HepG2 (cell line): Measurements from ENCODE around the gene VAMP8. TPM values are rescaled to one million over a fixed set of nuclear protein-coding genes. Genes with fewer than 3 reads are reported as not detected.

ENCODE experiments used
- CBX2 ChIP-seq, 2 experiments: fragments of 200-600 bp in 1 of 2; sonication (generic); formaldehyde crosslinking in 1 of 2; IDR thresholded peaks; 2 replicates each; pipeline versions ENCODE4 v1.7.0 to v1.8.1; 2018 to 2022; ENCODE audit warnings: low read depth in 2 of 2, low read length in 1 of 2, mild to moderate bottlenecking in 1 of 2, missing genetic modification reagents in 1 of 2
- CENPT ChIP-seq: sonication (generic); formaldehyde crosslinking; IDR thresholded peaks from 2 replicates; pipeline ENCODE4 v1.8.0; 2022; ENCODE audit warnings: low read depth, mild to moderate bottlenecking, moderate library complexity, missing genetic modification reagents
- ELF1 ChIP-seq: sonication (generic); formaldehyde crosslinking; IDR thresholded peaks from 2 replicates; pipeline ENCODE4 v1.4.0; 2020; ENCODE audit warnings: missing genetic modification reagents
- FOXK2 ChIP-seq: fragments of 450-650 bp; IDR thresholded peaks from 2 replicates; pipeline ENCODE4 v1.6.1; 2016
- FOXM1 ChIP-seq: sonication (generic); formaldehyde crosslinking; IDR thresholded peaks from 2 replicates; pipeline ENCODE4 v1.5.0; 2020; ENCODE audit warnings: missing genetic modification reagents
- GABPB1 ChIP-seq: IDR thresholded peaks from 2 replicates; pipeline ENCODE4 v1.6.1; 2016; ENCODE audit warnings: mild to moderate bottlenecking, missing genetic modification reagents, moderate library complexity, missing compliant biosample characterization
- GLI4 ChIP-seq: sonication (generic); formaldehyde crosslinking; IDR thresholded peaks from 2 replicates; pipeline ENCODE4 v1.5.1; 2020; ENCODE audit warnings: missing genetic modification reagents, mild to moderate bottlenecking, moderate library complexity, borderline replicate concordance
- HOXA7 ChIP-seq: sonication (generic); formaldehyde crosslinking; IDR thresholded peaks from 2 replicates; pipeline ENCODE4 v1.8.1; 2022; ENCODE audit warnings: mild to moderate bottlenecking, missing genetic modification reagents, moderate library complexity
- KLF9 ChIP-seq: IDR thresholded peaks from 2 replicates; pipeline ENCODE4 v1.6.1; 2016; ENCODE audit warnings: low read depth
- NCOA2 ChIP-seq: sonication (generic); formaldehyde crosslinking; IDR thresholded peaks from 2 replicates; pipeline ENCODE4 v1.8.0; 2022; ENCODE audit warnings: inconsistent platforms
- RFX3 ChIP-seq: IDR thresholded peaks from 2 replicates; pipeline ENCODE4 v1.6.1; 2016; ENCODE audit warnings: missing biosample characterization, missing genetic modification reagents
- ZFX ChIP-seq: sonication (generic); formaldehyde crosslinking; IDR thresholded peaks from 2 replicates; pipeline ENCODE4 v1.4.0; 2020; ENCODE audit warnings: mild to moderate bottlenecking, low read depth, missing genetic modification reagents, moderate library complexity
- ZNF274 ChIP-seq: sonication (generic); formaldehyde crosslinking; IDR thresholded peaks from 2 replicates; pipeline ENCODE4 v1.5.1; 2020; ENCODE audit warnings: mild to moderate bottlenecking, missing genetic modification reagents
- ZNF331 ChIP-seq: sonication (generic); formaldehyde crosslinking; IDR thresholded peaks from 2 replicates; pipeline ENCODE4 v1.4.0; 2020; ENCODE audit warnings: missing genetic modification reagents
- polyA plus RNA-seq, 8 experiments: library from polyadenylated mRNA; depleted of rRNA in 3 of 8; stranded (reverse) in 7 of 8; unstranded in 1 of 8; fragments of >200 nt; fragmentation: Illumina TruSeq in 4 of 8; extraction: Trizol in 4 of 8; gene quantifications; 2 replicates each; pipeline versions ENCODE4 v1.2.1 to v1.2.3, GENCODE V29; 2011 to 2016; ENCODE audit warnings: low read depth in 4 of 8, missing spikeins in 1 of 8, mixed read lengths in 1 of 8; ENCODE audit not compliant: insufficient read depth in 1 of 8
- total RNA-seq, 5 experiments: library from RNA; depleted of rRNA; stranded (reverse); fragments of >200 nt; fragmentation: Illumina TruSeq; extraction: Trizol; gene quantifications; 2 replicates each; pipeline ENCODE4 v1.2.3, GENCODE V29; 2016; ENCODE audit warnings: low read depth in 1 of 5
- TF ChIP-seq, protein P1 (sequence below): sonication (generic); formaldehyde crosslinking; IDR thresholded peaks from 2 replicates; pipeline ENCODE4 v1.5.0; 2020; ENCODE audit warnings: missing genetic modification reagents
- TF ChIP-seq, protein P2 (sequence below): sonication (generic); formaldehyde crosslinking; IDR thresholded peaks from 2 replicates; pipeline ENCODE4 v1.4.0; 2020; ENCODE audit warnings: missing genetic modification reagents, mild to moderate bottlenecking, borderline replicate concordance
- TF ChIP-seq, protein P3 (sequence below): sonication (generic); formaldehyde crosslinking; IDR thresholded peaks from 2 replicates; pipeline ENCODE4 v1.9.0; 2022; ENCODE audit warnings: low read depth, missing genetic modification reagents
- TF ChIP-seq, protein P4 (sequence below), 2 experiments: sonication (generic) in 1 of 2; formaldehyde crosslinking in 1 of 2; IDR thresholded peaks; 2 replicates each; pipeline versions ENCODE4 v1.5.1 to v1.6.1; 2011 to 2020; ENCODE audit warnings: borderline replicate concordance in 1 of 2, low read depth in 1 of 2, low read length in 1 of 2, mild to moderate bottlenecking in 1 of 2, missing genetic modification reagents in 1 of 2, moderate library complexity in 1 of 2
- TF ChIP-seq, protein P5 (sequence below): IDR thresholded peaks from 2 replicates; pipeline ENCODE4 v1.6.1; 2016; ENCODE audit warnings: missing biosample characterization, missing genetic modification reagents, low read depth
- TF ChIP-seq, protein P6 (sequence below): sonication (generic); formaldehyde crosslinking; IDR thresholded peaks from 2 replicates; pipeline ENCODE4 v1.9.0; 2021; ENCODE audit warnings: missing genetic modification reagents, mild to moderate bottlenecking, borderline replicate concordance

Gene VAMP8
- total and polyA plus RNA-seq, 2 of the 13 experiments (the other 11 are each of a cell fraction or from before 2014, with no cell fraction given), result 83.3 to 157 TPM

DNA sequence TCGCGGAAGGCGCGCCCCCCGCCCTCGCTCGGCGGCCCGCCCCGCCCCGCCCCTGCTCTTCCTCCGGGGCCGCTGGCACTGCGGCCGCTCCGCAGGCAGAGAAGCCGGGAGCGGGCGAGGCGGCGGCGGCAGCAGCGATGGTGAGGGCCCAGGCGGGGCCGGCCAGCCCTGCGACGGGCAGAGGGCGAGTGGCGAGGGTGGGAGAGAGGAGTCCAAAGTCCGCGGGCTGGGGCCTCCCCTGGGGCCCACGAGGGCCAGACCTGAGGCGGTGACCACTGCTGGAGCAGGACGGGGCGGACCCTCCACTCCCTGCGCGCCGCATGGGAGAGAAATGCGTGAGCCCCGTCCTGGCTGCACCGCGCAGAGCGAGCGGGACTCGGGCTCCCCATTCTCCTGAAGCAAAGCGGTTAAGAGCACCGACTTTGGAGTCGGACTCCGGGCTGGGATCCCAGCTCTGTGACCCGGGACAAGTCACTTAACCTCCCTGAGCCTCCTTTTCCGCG lies 7.0 kb downstream of the VAMP8 start, which contains the start of gene VAMP5 (continued):
- TF ChIP-seq HOXA7 (no peak), CENPT (no peak; the same call in 1 of the 2 replicates), NCOA2 (peak; percentile 57; the same call in 1 of the 2 replicates), ZFX (peak; percentile 93), ZNF274 (CRISPR knock-in tag) (peak; percentile 33; the same call in 1 of the 2 replicates), KLF9 (CRISPR knock-in tag) (0 out of 2 replicates have a peak, but pooled peaks have one; percentile 26), FOXM1 (CRISPR knock-in tag) (no peak), RFX3 (CRISPR knock-in tag) (no peak), CBX2 (IDR thresholded peaks at IDR 0.05; ENCODE audit: low read depth, low read length) (no peak), CBX2 (CRISPR knock-in tag; IDR thresholded peaks at IDR 0.05; ENCODE audit: low read depth) (no peak), GABPB1 (CRISPR knock-in tag) (peak; percentile 80; the same call in 1 of the 2 replicates), GLI4 (no peak), ZNF331 (CRISPR knock-in tag) (peak; percentile 61; the same call in 1 of the 2 replicates), ELF1 (no peak; the same call in none of the 2 replicates), FOXK2 (no peak)
- TF ChIP-seq, protein P1, sequence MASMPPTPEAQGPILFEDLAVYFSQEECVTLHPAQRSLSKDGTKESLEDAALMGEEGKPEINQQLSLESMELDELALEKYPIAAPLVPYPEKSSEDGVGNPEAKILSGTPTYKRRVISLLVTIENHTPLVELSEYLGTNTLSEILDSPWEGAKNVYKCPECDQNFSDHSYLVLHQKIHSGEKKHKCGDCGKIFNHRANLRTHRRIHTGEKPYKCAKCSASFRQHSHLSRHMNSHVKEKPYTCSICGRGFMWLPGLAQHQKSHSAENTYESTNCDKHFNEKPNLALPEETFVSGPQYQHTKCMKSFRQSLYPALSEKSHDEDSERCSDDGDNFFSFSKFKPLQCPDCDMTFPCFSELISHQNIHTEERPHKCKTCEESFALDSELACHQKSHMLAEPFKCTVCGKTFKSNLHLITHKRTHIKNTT, result no peak
- TF ChIP-seq, protein P2, sequence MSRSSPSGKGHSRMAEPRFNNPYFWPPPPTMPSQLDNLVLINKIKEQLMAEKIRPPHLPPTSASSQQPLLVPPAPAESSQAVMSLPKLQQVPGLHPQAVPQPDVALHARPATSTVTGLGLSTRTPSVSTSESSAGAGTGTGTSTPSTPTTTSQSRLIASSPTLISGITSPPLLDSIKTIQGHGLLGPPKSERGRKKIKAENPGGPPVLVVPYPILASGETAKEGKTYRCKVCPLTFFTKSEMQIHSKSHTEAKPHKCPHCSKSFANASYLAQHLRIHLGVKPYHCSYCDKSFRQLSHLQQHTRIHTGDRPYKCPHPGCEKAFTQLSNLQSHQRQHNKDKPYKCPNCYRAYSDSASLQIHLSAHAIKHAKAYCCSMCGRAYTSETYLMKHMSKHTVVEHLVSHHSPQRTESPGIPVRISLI (CRISPR knock-in tag), result peak; percentile 48; the same call in 1 of the 2 replicates
- TF ChIP-seq, protein P3, sequence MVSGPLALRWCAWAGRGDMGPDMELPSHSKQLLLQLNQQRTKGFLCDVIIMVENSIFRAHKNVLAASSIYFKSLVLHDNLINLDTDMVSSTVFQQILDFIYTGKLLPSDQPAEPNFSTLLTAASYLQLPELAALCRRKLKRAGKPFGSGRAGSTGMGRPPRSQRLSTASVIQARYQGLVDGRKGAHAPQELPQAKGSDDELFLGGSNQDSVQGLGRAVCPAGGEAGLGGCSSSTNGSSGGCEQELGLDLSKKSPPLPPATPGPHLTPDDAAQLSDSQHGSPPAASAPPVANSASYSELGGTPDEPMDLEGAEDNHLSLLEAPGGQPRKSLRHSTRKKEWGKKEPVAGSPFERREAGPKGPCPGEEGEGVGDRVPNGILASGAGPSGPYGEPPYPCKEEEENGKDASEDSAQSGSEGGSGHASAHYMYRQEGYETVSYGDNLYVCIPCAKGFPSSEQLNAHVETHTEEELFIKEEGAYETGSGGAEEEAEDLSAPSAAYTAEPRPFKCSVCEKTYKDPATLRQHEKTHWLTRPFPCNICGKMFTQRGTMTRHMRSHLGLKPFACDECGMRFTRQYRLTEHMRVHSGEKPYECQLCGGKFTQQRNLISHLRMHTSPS (CRISPR knock-in tag), result no peak; the same call in 1 of the 2 replicates
- TF ChIP-seq, protein P4, sequence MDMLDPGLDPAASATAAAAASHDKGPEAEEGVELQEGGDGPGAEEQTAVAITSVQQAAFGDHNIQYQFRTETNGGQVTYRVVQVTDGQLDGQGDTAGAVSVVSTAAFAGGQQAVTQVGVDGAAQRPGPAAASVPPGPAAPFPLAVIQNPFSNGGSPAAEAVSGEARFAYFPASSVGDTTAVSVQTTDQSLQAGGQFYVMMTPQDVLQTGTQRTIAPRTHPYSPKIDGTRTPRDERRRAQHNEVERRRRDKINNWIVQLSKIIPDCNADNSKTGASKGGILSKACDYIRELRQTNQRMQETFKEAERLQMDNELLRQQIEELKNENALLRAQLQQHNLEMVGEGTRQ (IDR thresholded peaks at IDR 0.05; ENCODE audit: low read depth, low read length), result no peak; the same call in 1 of the 2 replicates
- TF ChIP-seq, protein P4 (CRISPR knock-in tag; IDR thresholded peaks at IDR 0.05; ENCODE audit: borderline replicate concordance), result no peak; the same call in 1 of the 2 replicates
- TF ChIP-seq, protein P5, sequence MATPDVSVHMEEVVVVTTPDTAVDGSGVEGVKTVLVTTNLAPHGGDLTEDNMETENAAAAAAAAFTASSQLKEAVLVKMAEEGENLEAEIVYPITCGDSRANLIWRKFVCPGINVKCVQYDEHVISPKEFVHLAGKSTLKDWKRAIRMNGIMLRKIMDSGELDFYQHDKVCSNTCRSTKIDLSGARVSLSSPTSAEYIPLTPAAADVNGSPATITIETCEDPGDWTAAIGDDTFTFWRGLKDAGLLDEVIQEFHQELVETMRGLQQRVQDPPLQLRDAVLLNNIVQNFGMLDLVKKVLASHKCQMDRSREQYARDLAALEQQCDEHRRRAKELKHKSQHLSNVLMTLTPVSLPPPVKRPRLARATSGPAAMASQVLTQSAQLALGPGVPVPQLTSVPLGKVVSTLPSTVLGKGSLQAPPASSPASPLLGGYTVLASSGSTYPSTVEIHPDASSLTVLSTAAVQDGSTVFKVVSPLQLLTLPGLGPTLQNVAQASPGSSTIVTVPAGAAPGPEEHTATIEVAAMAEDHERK, result no peak
- TF ChIP-seq, protein P6, sequence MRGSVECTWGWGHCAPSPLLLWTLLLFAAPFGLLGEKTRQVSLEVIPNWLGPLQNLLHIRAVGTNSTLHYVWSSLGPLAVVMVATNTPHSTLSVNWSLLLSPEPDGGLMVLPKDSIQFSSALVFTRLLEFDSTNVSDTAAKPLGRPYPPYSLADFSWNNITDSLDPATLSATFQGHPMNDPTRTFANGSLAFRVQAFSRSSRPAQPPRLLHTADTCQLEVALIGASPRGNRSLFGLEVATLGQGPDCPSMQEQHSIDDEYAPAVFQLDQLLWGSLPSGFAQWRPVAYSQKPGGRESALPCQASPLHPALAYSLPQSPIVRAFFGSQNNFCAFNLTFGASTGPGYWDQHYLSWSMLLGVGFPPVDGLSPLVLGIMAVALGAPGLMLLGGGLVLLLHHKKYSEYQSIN, result peak; percentile 37; the same call in 1 of the 2 replicates
